Activated CD8-positive, alpha-beta memory T cell treated with anti-CD3 and anti-CD28 coated beads, Interleukin-2, amount 10 ng/mL, durations not matched to agents 7 days and 5 days (primary cell): Measurements from ENCODE around the gene LIMD2. TPM values are rescaled to one million over a fixed set of nuclear protein-coding genes. Genes with fewer than 3 reads are reported as not detected.

Experiments
- ATAC-seq: fragments of 150-1000 bp; cut with Tn5 transposase; one replicate; pipeline ENCODE4 v1.10.0; 2021; ENCODE audit warnings: moderate library complexity
- CTCF ChIA-PET: fragments of 350-600 bp; sonication (Branson Sonifier 250); formaldehyde crosslinking; loops from one replicate; lab custom pipeline; 2021; ENCODE audit warnings: antibody characterized with exemption; lab: Charles Lee
- DNase-seq: peaks from one replicate; pipeline ENCODE4 v3.0.0-alpha.2; 2020
- H3K27ac Mint-ChIP-seq: one replicate; pipeline ENCODE4 v1.8.0; 2021; ENCODE audit warnings: mild to moderate bottlenecking, mixed read lengths
- H3K27me3 Mint-ChIP-seq: one replicate; pipeline ENCODE4 v1.8.0; 2021; ENCODE audit warnings: mixed read lengths
- H3K36me3 Mint-ChIP-seq: one replicate; pipeline ENCODE4 v1.8.0; 2021; ENCODE audit warnings: mild to moderate bottlenecking, mixed read lengths
- H3K4me1 Mint-ChIP-seq: one replicate; pipeline ENCODE4 v1.8.0; 2021; ENCODE audit warnings: mixed read lengths
- H3K4me3 Mint-ChIP-seq: one replicate; pipeline ENCODE4 v1.8.0; 2021; ENCODE audit warnings: mild to moderate bottlenecking, moderate library complexity, mixed read lengths
- H3K9me3 Mint-ChIP-seq: one replicate; pipeline ENCODE4 v1.8.0; 2022; ENCODE audit warnings: low read depth, mixed read lengths
- total RNA-seq, 2 experiments: library from RNA; stranded (reverse); gene quantifications; one replicate each; pipeline ENCODE4 v1.2.3, GENCODE V29; 2021

The LIMD2 gene
- total RNA-seq, 2 experiments from 2014 or later, result 303 to 356 TPM

DNA sequence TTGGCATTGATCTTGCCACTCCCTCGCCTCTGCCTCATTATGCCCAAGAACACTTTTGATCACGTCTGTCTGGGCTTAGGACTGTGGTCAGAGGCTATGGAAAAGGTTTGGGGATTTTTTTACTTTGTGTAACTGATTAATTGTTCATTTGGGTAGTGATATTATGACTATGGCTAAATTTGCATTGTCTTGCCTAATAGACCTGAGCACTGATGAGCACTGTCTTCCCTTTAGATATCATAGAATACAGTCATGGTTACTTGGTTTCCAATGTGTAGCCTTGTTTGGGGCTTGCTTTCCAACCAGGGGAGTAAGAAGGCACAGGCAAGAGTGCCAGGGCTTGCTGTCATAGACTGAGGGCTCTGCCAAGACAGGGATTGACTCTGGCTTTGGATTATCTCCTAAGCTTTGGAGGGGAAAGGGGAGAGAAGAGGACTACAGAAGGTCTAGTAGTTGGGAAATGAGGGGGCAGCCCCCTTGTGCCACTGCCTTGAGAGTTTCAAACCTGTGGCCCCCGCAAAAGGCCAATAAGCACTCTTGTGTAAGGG is 13.7 kb downstream of the LIMD2 start:
- Mint-ChIP-seq H3K9me3 (no peaks in the 10 kb centered on the region), H3K4me3 (no peak overlapping the region), H3K27me3 (no peaks in the 10 kb centered on the region), H3K36me3 (peaks cover 11% of the 10 kb centered on the region), H3K4me1 (no peaks in the 10 kb centered on the region), H3K27ac (no peak overlapping the region)
- ATAC-seq (no peak), DNase-seq (no peak)
- CTCF ChIA-PET, result interaction anchor here (1.4 kb wide), 1 partner anchor 98 kb away, joined by 3 read pairs; no protein-coding TSS in a partner anchor

DNA sequence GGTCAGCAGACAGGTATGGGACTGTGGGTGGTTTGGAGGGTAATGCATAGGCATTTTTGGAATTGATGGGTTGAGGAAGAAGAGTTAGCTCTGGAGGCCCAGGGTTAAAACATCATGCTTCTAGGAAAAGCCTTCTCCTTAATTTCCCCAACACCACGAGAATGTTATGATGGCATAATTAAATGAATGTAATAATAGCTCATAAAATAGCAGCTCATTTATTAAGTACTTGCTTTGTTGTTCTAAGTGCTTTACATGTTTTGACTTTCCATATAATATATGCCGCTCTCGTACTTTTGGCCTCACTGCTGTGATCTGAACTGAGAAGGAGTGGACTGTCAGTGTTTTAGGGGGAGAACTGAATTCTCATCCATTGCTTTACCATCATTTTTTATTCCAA is 14.3 kb downstream of the LIMD2 start:
- no peak overlapping the region for H3K4me3 Mint-ChIP-seq
- H3K27ac Mint-ChIP-seq, result no peak overlapping the region
- no peak for DNase-seq
- H3K9me3 Mint-ChIP-seq, result no peaks in the 10 kb centered on the region
- ATAC-seq, result no peak
- H3K4me1 Mint-ChIP-seq, result no peaks in the 10 kb centered on the region
- no peaks in the 10 kb centered on the region for H3K27me3 Mint-ChIP-seq
- CTCF ChIA-PET, result interaction anchor here (1.3 to 1.4 kb wide), 2 partner anchors 12 to 99 kb away, joined by 3 to 4 read pairs; no protein-coding TSS in a partner anchor
- peaks cover 11% of the 10 kb centered on the region for H3K36me3 Mint-ChIP-seq

DNA sequence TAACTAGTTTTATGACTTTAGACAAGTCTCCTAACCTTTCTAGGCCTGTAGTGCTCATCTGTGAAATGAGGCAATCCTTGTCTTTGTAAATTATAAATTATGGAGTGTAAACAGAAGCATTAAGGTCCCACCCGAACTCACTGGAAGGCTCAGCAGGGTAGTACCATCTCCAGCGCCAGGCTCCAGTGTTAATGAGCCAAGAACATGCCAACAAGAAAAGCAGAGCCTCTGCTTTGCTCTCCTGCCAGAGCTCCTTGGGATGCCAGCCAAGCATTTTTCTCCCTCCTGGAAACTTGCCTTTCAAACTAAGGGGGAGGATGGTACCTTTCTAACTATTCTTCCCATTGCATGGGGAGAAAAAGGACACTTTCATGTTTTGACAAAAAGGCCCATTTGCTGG is 14.9 kb downstream of the LIMD2 start:
- Mint-ChIP-seq H3K9me3 (no peaks in the 10 kb centered on the region), H3K27ac (no peak overlapping the region), H3K27me3 (no peaks in the 10 kb centered on the region), H3K36me3 (peaks cover 10% of the 10 kb centered on the region), H3K4me1 (no peaks in the 10 kb centered on the region), H3K4me3 (no peak overlapping the region)
- no peak for ATAC-seq
- CTCF ChIA-PET, result interaction anchor here (1.3 to 1.4 kb wide), 2 partner anchors 13 to 99 kb away, joined by 3 to 4 read pairs; no protein-coding TSS in a partner anchor
- DNase-seq, result no peak

DNA sequence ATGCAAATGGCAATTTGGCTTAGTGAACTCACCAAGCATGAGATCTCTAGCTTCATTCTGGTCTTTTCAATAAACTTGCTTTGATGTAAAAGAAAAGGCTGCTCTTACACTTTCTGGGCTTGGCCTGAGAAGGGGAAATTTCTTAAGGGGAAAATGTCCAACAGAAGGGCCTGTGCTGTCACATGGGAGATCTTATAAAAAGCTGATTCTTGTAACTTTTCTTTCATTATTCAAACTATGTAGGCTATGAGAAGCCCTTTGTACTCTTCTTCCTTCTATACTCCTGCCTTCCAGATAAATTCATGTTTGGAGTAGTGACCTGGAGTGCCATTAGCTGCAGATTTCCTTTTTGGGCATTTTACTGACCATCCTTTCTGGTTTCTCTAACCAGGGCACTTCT is 16.9 kb downstream of the LIMD2 start:
- Mint-ChIP-seq H3K27me3 (no peaks in the 10 kb centered on the region), H3K27ac (no peak overlapping the region), H3K9me3 (no peaks in the 10 kb centered on the region), H3K36me3 (peaks cover 10% of the 10 kb centered on the region), H3K4me3 (no peak overlapping the region), H3K4me1 (no peaks in the 10 kb centered on the region)
- DNase-seq, result no peak
- no peak for ATAC-seq
- CTCF ChIA-PET, result interaction anchor here (0.6 to 1.3 kb wide), 4 partner anchors 12 to 166 kb away, joined by 3 to 4 read pairs (median 3); no protein-coding TSS in a partner anchor

DNA sequence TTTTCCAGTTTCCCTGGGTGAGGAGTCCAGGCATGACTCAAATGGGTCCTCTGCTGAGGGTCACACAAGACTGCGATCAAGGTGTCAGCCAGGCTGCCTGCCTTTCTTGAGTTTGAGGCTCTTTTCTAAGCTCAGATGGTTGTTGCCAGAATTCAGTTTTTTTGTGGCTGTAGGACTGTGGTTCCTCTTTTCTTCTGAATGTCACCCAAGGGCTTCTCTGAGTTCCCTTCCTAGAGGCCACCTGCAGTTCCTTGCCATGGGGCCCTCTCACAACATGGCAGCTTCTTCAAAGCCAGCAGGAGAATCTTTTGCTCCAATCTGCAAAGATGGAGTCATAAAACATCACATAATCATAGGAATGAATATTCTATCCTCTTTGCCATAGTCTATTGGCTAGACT is 17.5 kb downstream of the LIMD2 start:
- H3K27me3 Mint-ChIP-seq, result no peaks in the 10 kb centered on the region
- H3K9me3 Mint-ChIP-seq, result no peaks in the 10 kb centered on the region
- H3K4me3 Mint-ChIP-seq, result no peak overlapping the region
- H3K36me3 Mint-ChIP-seq, result peaks cover 10% of the 10 kb centered on the region
- CTCF ChIA-PET, result interaction anchor here (0.9 to 1.3 kb wide), 4 partner anchors 13 to 166 kb away, joined by 3 read pairs; no protein-coding TSS in a partner anchor
- no peak for ATAC-seq
- H3K27ac Mint-ChIP-seq, result no peak overlapping the region
- H3K4me1 Mint-ChIP-seq, result no peaks in the 10 kb centered on the region
- DNase-seq, result no peak

DNA sequence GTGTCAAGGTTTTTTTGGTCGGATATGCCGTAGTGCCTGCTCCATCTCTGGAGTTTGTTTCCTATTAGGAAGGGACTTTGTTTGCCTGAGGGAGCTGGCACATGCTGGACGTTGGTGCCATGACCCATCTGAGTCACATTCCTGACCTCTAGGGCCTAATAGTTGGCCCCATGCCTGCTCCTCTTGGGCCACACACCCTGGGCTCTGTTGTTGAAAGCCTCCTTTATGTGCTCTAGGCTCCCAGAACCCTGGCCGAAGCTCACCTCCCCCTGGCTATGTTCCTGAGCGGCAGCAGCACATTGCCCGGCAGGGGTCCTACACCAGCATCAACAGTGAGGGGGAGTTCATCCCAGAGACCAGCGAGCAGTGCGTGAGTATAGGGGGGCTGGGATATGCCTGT is 18.4 kb downstream of the LIMD2 start:
- Mint-ChIP-seq H3K9me3 (no peaks in the 10 kb centered on the region), H3K4me1 (no peaks in the 10 kb centered on the region), H3K4me3 (no peak overlapping the region), H3K36me3 (peaks cover 10% of the 10 kb centered on the region), H3K27ac (no peak overlapping the region), H3K27me3 (no peaks in the 10 kb centered on the region)
- ATAC-seq, result no peak
- CTCF ChIA-PET, result interaction anchor here (0.9 to 1.2 kb wide), 3 partner anchors 17 to 275 kb away, joined by 3 read pairs; no protein-coding TSS in a partner anchor
- no peak for DNase-seq

DNA sequence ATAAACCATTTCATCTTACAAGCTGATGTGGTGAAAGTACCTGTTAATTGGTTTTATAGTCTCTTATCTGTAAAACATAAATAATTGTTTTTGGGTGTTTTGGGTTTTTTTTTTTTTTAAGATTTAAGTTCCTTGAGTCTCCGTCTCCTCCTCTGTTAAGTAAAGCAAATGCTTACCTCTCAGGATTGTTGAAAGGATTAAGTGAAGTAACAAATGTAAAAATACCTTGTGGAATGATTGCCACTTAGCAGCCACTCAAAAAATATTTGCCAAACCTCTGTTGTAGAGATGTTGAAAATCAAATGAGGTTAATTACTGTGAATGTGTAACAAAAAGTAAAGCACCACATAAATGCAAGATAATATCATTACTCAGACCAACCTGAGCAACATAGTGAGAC is 19.2 kb downstream of the LIMD2 start:
- Mint-ChIP-seq H3K27ac (no peak overlapping the region), H3K27me3 (no peaks in the 10 kb centered on the region), H3K4me3 (no peak overlapping the region), H3K4me1 (no peaks in the 10 kb centered on the region), H3K9me3 (no peaks in the 10 kb centered on the region), H3K36me3 (peaks cover 9% of the 10 kb centered on the region)
- ATAC-seq (no peak), DNase-seq (no peak)
- CTCF ChIA-PET, result interaction anchor here (1.1 to 2.4 kb wide), 2 partner anchors 18 to 255 kb away, joined by 4 to 7 read pairs; no protein-coding TSS in a partner anchor

DNA sequence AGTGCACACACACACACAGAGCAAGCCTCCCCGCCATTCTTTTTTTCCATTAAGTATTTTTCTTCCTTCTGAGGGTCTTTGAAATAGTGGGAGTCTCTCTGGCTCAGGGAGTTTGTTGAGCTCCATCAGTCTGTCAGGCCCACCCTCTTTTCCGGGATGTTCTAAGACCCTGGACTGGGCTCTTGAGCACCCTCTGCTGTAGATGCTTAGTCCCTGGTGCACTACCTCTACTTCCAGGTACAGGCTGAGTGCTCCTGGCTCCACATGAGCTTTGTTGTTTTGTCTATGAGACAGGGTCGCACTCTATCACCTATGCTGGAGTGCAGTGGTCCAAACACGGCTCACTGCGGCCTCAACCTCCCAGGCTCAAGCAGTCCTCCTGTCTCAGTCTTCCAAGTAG is 20.7 kb downstream of the LIMD2 start:
- ATAC-seq, result no peak
- no peak overlapping the region for H3K4me3 Mint-ChIP-seq
- no peak overlapping the region for H3K27ac Mint-ChIP-seq
- peaks cover 7% of the 10 kb centered on the region for H3K36me3 Mint-ChIP-seq
- CTCF ChIA-PET, result interaction anchor here (2.4 kb wide), 1 partner anchor 254 kb away, joined by 7 read pairs; no protein-coding TSS in a partner anchor
- no peak for DNase-seq
- H3K27me3 Mint-ChIP-seq, result no peaks in the 10 kb centered on the region
- H3K9me3 Mint-ChIP-seq, result no peaks in the 10 kb centered on the region
- H3K4me1 Mint-ChIP-seq, result no peaks in the 10 kb centered on the region

DNA sequence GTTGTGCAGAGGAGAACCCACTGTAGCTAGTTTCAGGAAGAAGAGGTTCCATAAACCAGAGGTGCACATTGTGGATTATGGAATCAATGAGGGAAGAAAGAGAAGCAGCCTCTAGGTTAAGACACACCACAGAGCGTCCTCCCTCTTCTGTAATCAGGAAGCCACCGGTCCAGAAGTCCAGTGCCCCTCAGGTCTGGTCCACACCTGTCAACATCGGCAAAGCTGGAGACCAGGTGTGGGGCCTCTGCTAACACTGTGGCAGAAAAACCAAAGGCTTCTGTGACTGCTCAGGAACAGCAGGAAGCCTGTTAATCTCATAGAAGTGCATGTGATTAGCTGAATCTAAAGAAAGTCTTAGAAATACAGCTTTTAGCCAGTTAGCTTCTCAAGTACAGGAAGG is 23.3 kb downstream of the LIMD2 start:
- Mint-ChIP-seq H3K9me3 (no peaks in the 10 kb centered on the region), H3K27ac (no peak overlapping the region), H3K4me3 (no peak overlapping the region), H3K27me3 (no peaks in the 10 kb centered on the region), H3K4me1 (no peaks in the 10 kb centered on the region), H3K36me3 (peaks cover 6% of the 10 kb centered on the region)
- DNase-seq (no peak), ATAC-seq (no peak)
- CTCF ChIA-PET, result interaction anchor here (1.5 kb wide), 1 partner anchor 13 kb away, joined by 3 read pairs; no protein-coding TSS in a partner anchor

DNA sequence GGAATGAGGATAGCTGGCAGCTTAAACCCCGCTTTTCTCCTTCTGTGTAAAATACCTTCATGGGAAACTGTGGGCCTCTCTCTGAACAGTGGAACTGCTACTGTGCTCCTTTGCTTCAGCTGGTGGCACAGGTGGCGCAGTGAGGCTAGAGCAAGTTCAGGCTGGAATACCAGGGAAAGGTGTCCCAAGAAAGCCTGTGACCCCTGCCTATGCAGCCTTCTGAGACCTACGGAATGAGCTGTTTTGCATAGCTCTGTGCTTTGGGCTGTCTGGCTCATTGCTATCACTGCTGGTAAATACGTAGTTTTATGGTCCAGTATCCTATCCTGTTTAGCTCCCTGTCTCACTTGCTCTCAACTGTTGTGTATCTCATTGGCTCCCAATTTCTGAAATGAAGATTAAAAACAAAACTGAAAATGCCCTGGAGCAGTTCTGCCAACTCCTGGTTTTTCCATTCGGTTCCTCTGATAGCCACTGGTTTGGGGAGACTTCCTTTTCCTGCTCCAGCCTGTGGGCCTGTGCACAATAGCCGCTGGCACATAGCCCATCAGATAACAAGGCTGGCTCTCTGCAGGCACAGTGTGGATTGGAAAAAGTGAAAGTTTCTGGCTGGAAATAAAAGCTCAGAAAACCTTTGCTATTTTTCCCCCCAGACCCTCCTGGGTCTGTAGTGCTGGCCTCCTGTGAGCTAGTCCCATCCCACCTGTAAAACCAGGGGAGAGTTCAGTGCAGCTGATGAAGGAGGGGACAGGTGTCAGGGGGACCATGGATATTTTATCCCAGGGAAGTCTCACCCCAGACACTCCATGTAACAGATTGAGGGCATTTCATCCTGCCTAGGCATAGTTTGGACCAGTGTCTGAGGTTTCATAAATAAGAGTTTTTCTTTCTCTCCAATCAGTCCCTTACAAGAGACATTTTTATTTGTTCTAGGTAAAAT is 24.0 kb downstream of the LIMD2 start:
- Mint-ChIP-seq H3K9me3 (no peaks in the 10 kb centered on the region), H3K4me1 (no peaks in the 10 kb centered on the region), H3K36me3 (peaks cover 5% of the 10 kb centered on the region), H3K4me3 (no peak overlapping the region), H3K27me3 (no peaks in the 10 kb centered on the region), H3K27ac (no peak overlapping the region)
- no peak for DNase-seq
- ATAC-seq, result peak; percentile 9
- CTCF ChIA-PET, result interaction anchor here (1.5 kb wide), 1 partner anchor 12 kb away, joined by 3 read pairs; no protein-coding TSS in a partner anchor

DNA sequence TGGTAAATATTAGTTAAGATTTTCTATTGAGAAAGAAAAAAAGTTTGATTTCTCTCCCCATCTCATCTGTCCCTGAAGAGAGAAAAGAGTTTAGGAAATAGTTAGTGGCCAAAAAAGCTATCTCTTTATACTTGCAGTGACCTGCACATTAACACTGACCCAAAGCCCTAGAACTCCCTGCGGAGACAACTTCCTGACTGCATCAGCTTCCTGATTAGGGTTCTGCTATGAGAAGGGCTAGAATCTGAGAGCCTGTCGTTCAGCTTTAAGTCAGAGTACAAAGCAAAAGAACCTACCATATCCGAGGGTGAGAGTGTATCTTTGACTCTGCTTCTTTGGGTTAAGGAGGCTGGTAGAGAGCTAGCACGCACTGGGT is 24.7 kb downstream of the LIMD2 start:
- Mint-ChIP-seq H3K27ac (no peak overlapping the region), H3K4me1 (no peaks in the 10 kb centered on the region)

DNA sequence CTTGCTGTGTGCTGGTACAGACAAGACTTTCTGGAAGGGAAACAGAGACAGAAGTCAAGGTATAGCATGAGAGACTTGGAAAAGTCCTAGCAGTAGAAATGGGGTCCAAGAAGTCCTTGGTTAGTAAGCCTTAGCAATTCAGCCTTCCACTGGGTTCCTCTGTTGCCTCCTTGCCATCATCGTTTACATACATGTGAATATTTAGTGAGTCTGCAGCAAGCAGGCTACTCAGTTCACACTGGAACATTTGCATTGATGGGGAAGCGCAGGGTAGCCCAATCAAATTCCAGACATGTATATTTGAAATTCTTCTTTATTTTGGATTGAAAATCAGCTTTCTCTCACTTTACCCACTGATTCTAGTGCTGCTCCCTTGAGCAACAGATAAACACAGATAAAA is 27.1 kb downstream of the LIMD2 start:
- H3K27ac Mint-ChIP-seq, result no peak overlapping the region
- no peak for ATAC-seq

More for the DNA sequence above, 24.7 kb downstream of the LIMD2 start:
- Mint-ChIP-seq H3K36me3 (peaks cover 9% of the 10 kb centered on the region), H3K9me3 (no peaks in the 10 kb centered on the region), H3K27me3 (no peaks in the 10 kb centered on the region), H3K4me3 (no peak overlapping the region)
- ATAC-seq (no peak), DNase-seq (no peak)
- CTCF ChIA-PET, result interaction anchor here (1.5 kb wide), 1 partner anchor 12 kb away, joined by 3 read pairs; no protein-coding TSS in a partner anchor

DNA sequence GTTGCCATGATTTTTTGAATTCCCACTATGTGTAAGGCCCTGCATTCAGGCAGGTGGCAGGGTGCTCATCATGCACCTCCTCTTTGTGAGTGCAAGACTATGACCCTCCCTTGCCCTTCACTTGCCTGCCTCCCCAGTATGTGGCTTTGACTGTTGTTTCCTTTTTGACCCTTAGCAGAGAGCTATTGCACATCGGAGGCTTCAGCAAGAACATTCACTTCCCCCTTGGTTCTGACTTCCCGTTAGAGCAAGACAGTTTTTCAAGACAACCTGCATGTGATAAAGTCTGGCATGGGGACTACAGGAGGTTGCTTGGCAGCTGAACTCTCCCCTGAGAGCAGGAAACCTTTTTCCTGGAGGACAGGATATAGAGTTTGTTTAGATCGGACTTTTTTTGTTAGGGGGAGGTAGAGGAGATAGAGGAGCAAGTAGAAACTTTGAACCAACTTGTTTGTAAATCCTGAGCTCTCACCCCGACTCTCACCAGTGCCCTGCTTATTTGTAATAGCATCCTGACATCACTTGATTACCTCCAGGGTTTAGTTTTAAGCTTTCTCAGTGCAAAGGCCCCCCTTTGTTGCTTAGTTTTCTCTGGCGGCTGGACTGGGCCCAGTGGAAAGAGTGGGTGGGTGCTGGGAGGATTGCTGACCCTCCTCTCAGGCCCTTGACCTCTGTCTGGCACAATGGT is 34.3 kb downstream of the LIMD2 start:
- H3K9me3 Mint-ChIP-seq, result no peaks in the 10 kb centered on the region
- no peaks in the 10 kb centered on the region for H3K27me3 Mint-ChIP-seq
- H3K27ac Mint-ChIP-seq, result peak overlapping the region; percentile 27

More for the DNA sequence above, 27.1 kb downstream of the LIMD2 start:
- no peaks in the 10 kb centered on the region for H3K9me3 Mint-ChIP-seq
- H3K27me3 Mint-ChIP-seq, result no peaks in the 10 kb centered on the region
- no peaks in the 10 kb centered on the region for H3K4me1 Mint-ChIP-seq
- no peak for DNase-seq
- H3K4me3 Mint-ChIP-seq, result no peak overlapping the region
- peaks cover 9% of the 10 kb centered on the region for H3K36me3 Mint-ChIP-seq
- CTCF ChIA-PET, result no interaction called here

More for the DNA sequence above, 34.3 kb downstream of the LIMD2 start:
- no peak overlapping the region for H3K4me3 Mint-ChIP-seq
- H3K4me1 Mint-ChIP-seq, result peaks cover 13% of the 10 kb centered on the region
- DNase-seq (no peak), ATAC-seq (no peak)
- peaks cover 17% of the 10 kb centered on the region for H3K36me3 Mint-ChIP-seq
- CTCF ChIA-PET, result interaction anchor here (0.7 to 1.8 kb wide), 7 partner anchors 13 to 1066 kb away, joined by 3 to 4 read pairs (median 3); no protein-coding TSS in a partner anchor
